Neural progenitor cell (in vitro differentiated cells): ENCODE data around the gene TADA2B. TPM values are rescaled to one million over a fixed set of nuclear protein-coding genes. Genes with fewer than 3 reads are reported as not detected.
"Not testable (repeated sequence)": the region's sequence is repeated elsewhere in the genome, so short reads cannot be mapped to it uniquely, and the experiment has no call there.

ENCODE experiments used
- DNase-seq: peaks from one replicate; pipeline ENCODE4 v3.0.0-alpha.2; 2016; ENCODE audit warnings: low spot score
- H2AFZ ChIP-seq: fragments of 200-600 bp; sonication (generic); replicated peaks from 2 replicates; pipeline ENCODE4 v1.6.1; 2016; ENCODE audit warnings: antibody characterized with exemption
- H3F3A ChIP-seq: fragments of 200-600 bp; sonication (generic); 2 replicates; pipeline ENCODE4 v1.6.1; 2016; ENCODE audit warnings: antibody characterized with exemption, low read depth
- H3K27ac ChIP-seq: fragments of 200-600 bp; sonication (generic); 2 replicates; pipeline ENCODE4 v1.5.1; 2016; ENCODE audit warnings: mild to moderate bottlenecking
- H3K27me3 ChIP-seq: fragments of 200-600 bp; sonication (generic); 2 replicates; pipeline ENCODE4 v1.6.1; 2016; ENCODE audit warnings: mild to moderate bottlenecking, moderate library complexity
- H3K36me3 ChIP-seq: fragments of 200-600 bp; sonication (generic); 2 replicates; pipeline ENCODE4 v1.5.1; 2016
- H3K4me1 ChIP-seq: fragments of 200-600 bp; sonication (generic); 2 replicates; pipeline ENCODE4 v1.6.1; 2016; ENCODE audit warnings: mixed run types
- H3K4me2 ChIP-seq: fragments of 200-600 bp; sonication (generic); 2 replicates; pipeline ENCODE4 v1.6.1; 2016
- H3K4me3 ChIP-seq: fragments of 200-600 bp; sonication (generic); 2 replicates; pipeline ENCODE4 v1.5.1; 2016
- H3K79me2 ChIP-seq: fragments of 200-600 bp; sonication (generic); 2 replicates; pipeline ENCODE4 v1.6.1; 2016; ENCODE audit warnings: low read depth
- H3K9ac ChIP-seq: fragments of 200-600 bp; sonication (generic); 2 replicates; pipeline ENCODE4 v1.6.1; 2016
- H3K9me3 ChIP-seq: fragments of 200-600 bp; sonication (generic); 2 replicates; pipeline ENCODE4 v1.5.1; 2016; ENCODE audit warnings: low read depth
- H4K20me1 ChIP-seq: fragments of 200-600 bp; sonication (generic); 2 replicates; pipeline ENCODE4 v1.6.1; 2016; ENCODE audit warnings: low read depth
- H3K27ac Mint-ChIP-seq: 3 replicates; pipeline ENCODE4 v1.8.0; 2021; ENCODE audit warnings: mixed read lengths
- H3K27me3 Mint-ChIP-seq: 2 replicates; pipeline ENCODE4 v1.8.0; 2022; ENCODE audit warnings: low read depth, mild to moderate bottlenecking, inconsistent platforms, moderate library complexity, mixed read lengths; ENCODE audit not compliant: insufficient read depth
- H3K36me3 Mint-ChIP-seq: 3 replicates; pipeline ENCODE4 v1.8.0; 2021; ENCODE audit warnings: mixed read lengths
- H3K4me1 Mint-ChIP-seq: 3 replicates; pipeline ENCODE4 v1.8.0; 2021; ENCODE audit warnings: mixed read lengths
- H3K4me3 Mint-ChIP-seq: 3 replicates; pipeline ENCODE4 v1.8.0; 2021; ENCODE audit warnings: mild to moderate bottlenecking, moderate library complexity, mixed read lengths
- H3K9me3 Mint-ChIP-seq: 3 replicates; pipeline ENCODE4 v1.8.0; 2020; ENCODE audit warnings: mixed read lengths
- EZH2 ChIP-seq: fragments of 200-600 bp; sonication (generic); IDR thresholded peaks from 2 replicates; pipeline ENCODE4 v1.6.1; 2017; ENCODE audit warnings: antibody characterized with exemption, mild to moderate bottlenecking, moderate library complexity
- EZH2phosphoT487 ChIP-seq: fragments of 200-600 bp; sonication (generic); IDR thresholded peaks from 2 replicates; pipeline ENCODE4 v1.6.1; 2017; ENCODE audit warnings: antibody characterized with exemption
- total RNA-seq: library from RNA; depleted of rRNA; stranded (reverse); fragments of >200 nt; gene quantifications from 2 replicates; pipeline ENCODE4 v1.2.3, GENCODE V29; 2015; ENCODE audit warnings: low replicate concordance
- TF ChIP-seq, protein P1 (sequence below): fragments of 200-600 bp; sonication (generic); IDR thresholded peaks from 2 replicates; pipeline ENCODE4 v1.5.1; 2017; ENCODE audit warnings: antibody characterized with exemption, mild to moderate bottlenecking

Gene TADA2B
- total RNA-seq, 1 donor from 2014 or later, result 12.6 TPM

GRCh38 chr4:7083597-7084563, 40.7 kb downstream of the TADA2B start:
- H3K27me3 ChIP-seq, result peaks cover 60% of the 10 kb centered on the region
- no peaks in the 10 kb centered on the region for H3K79me2 ChIP-seq
- no peaks in the 10 kb centered on the region for H3K36me3 ChIP-seq
- no peaks in the 10 kb centered on the region for H4K20me1 ChIP-seq
- no peak overlapping the region for H2AFZ ChIP-seq
- no peaks in the 10 kb centered on the region for H3K4me1 ChIP-seq
- H3K4me2 ChIP-seq, result no peak overlapping the region
- TF ChIP-seq EZH2, result no peak
- TF ChIP-seq EZH2phosphoT487, result no peak
- TF ChIP-seq, protein P1, sequence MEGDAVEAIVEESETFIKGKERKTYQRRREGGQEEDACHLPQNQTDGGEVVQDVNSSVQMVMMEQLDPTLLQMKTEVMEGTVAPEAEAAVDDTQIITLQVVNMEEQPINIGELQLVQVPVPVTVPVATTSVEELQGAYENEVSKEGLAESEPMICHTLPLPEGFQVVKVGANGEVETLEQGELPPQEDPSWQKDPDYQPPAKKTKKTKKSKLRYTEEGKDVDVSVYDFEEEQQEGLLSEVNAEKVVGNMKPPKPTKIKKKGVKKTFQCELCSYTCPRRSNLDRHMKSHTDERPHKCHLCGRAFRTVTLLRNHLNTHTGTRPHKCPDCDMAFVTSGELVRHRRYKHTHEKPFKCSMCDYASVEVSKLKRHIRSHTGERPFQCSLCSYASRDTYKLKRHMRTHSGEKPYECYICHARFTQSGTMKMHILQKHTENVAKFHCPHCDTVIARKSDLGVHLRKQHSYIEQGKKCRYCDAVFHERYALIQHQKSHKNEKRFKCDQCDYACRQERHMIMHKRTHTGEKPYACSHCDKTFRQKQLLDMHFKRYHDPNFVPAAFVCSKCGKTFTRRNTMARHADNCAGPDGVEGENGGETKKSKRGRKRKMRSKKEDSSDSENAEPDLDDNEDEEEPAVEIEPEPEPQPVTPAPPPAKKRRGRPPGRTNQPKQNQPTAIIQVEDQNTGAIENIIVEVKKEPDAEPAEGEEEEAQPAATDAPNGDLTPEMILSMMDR, result no peak
- Mint-ChIP-seq H3K27ac (no peak overlapping the region), H3K36me3 (no peaks in the 10 kb centered on the region), H3K27me3 (peaks cover 5% of the 10 kb centered on the region), H3K4me3 (no peak overlapping the region), H3K9me3 (peaks cover 13% of the 10 kb centered on the region), H3K4me1 (peaks cover under 1% of the 10 kb centered on the region)
- H3K9me3 ChIP-seq, result peaks cover 9% of the 10 kb centered on the region
- no peak overlapping the region for H3K9ac ChIP-seq
- H3K4me3 ChIP-seq, result no peak overlapping the region
- H3K27ac ChIP-seq, result no peak overlapping the region
- no peak for DNase-seq
- H3F3A ChIP-seq, result no peaks in the 10 kb centered on the region

- not testable (repeated sequence) for H2AFZ ChIP-seq, H3K36me3 Mint-ChIP-seq, H3K4me1 Mint-ChIP-seq, H3K27ac ChIP-seq, DNase-seq, H3K27me3 Mint-ChIP-seq, H3K27ac Mint-ChIP-seq, H3K79me2 ChIP-seq, H3K4me1 ChIP-seq, H3K4me3 ChIP-seq, H3K4me2 ChIP-seq, H4K20me1 ChIP-seq, H3K9ac ChIP-seq, H3K4me3 Mint-ChIP-seq, H3F3A ChIP-seq, H3K36me3 ChIP-seq, H3K9me3 ChIP-seq
- peaks cover 66% of the 10 kb centered on the region for H3K27me3 ChIP-seq
- H3K9me3 Mint-ChIP-seq, result peaks cover 11% of the 10 kb centered on the region
These were observed 41.4 kb downstream of the TADA2B start for GRCh38 chr4:7084564-7084961.

- peaks cover 68% of the 10 kb centered on the region for H3K27me3 ChIP-seq
- Mint-ChIP-seq H3K4me3 (no peak overlapping the region), H3K27me3 (peaks cover 9% of the 10 kb centered on the region)
These were observed 43.2 kb downstream of the TADA2B start for GRCh38 chr4:7086384-7086783.

More at GRCh38 chr4:7086384-7086783, 43.2 kb downstream of the TADA2B start:
- no peak overlapping the region for H2AFZ ChIP-seq
- Mint-ChIP-seq H3K9me3 (peaks cover 8% of the 10 kb centered on the region), H3K27ac (no peak overlapping the region), H3K4me1 (peaks cover 20% of the 10 kb centered on the region), H3K36me3 (no peaks in the 10 kb centered on the region)
- no peak overlapping the region for H3K4me3 ChIP-seq
- TF ChIP-seq, protein P1, result peak; percentile 15
- TF ChIP-seq EZH2phosphoT487, result no peak
- H3K9me3 ChIP-seq, result peaks cover 4% of the 10 kb centered on the region
- H3K4me1 ChIP-seq, result no peaks in the 10 kb centered on the region
- H3K79me2 ChIP-seq, result no peaks in the 10 kb centered on the region
- no peak overlapping the region for H3K27ac ChIP-seq
- no peak overlapping the region for H3K9ac ChIP-seq
- no peaks in the 10 kb centered on the region for H3K36me3 ChIP-seq
- no peak overlapping the region for H3K4me2 ChIP-seq
- no peaks in the 10 kb centered on the region for H4K20me1 ChIP-seq
- no peak for DNase-seq
- H3F3A ChIP-seq, result no peaks in the 10 kb centered on the region
